ENCODE data around the gene DCAF17.

GRCh38 chr2:171393487-171393886 is 40.5 kb upstream of the DCAF17 start:
- no peak for TF ChIP-seq EZH2 (IDR thresholded peaks at IDR 0.05; ENCODE audit: insufficient read depth, low read length)
- TF ChIP-seq, protein P1, sequence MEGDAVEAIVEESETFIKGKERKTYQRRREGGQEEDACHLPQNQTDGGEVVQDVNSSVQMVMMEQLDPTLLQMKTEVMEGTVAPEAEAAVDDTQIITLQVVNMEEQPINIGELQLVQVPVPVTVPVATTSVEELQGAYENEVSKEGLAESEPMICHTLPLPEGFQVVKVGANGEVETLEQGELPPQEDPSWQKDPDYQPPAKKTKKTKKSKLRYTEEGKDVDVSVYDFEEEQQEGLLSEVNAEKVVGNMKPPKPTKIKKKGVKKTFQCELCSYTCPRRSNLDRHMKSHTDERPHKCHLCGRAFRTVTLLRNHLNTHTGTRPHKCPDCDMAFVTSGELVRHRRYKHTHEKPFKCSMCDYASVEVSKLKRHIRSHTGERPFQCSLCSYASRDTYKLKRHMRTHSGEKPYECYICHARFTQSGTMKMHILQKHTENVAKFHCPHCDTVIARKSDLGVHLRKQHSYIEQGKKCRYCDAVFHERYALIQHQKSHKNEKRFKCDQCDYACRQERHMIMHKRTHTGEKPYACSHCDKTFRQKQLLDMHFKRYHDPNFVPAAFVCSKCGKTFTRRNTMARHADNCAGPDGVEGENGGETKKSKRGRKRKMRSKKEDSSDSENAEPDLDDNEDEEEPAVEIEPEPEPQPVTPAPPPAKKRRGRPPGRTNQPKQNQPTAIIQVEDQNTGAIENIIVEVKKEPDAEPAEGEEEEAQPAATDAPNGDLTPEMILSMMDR (IDR thresholded peaks at IDR 0.05; ENCODE audit: insufficient read depth, low read depth, low read length), result no peak
